Fibroblast of skin of right quadriceps (primary cell): ENCODE data around the gene OPN3.

ENCODE experiments used
- DNase-seq: peaks from one replicate; pipeline ENCODE4 v3.0.0-alpha.2; 2013

OPN3 gene

DNA sequence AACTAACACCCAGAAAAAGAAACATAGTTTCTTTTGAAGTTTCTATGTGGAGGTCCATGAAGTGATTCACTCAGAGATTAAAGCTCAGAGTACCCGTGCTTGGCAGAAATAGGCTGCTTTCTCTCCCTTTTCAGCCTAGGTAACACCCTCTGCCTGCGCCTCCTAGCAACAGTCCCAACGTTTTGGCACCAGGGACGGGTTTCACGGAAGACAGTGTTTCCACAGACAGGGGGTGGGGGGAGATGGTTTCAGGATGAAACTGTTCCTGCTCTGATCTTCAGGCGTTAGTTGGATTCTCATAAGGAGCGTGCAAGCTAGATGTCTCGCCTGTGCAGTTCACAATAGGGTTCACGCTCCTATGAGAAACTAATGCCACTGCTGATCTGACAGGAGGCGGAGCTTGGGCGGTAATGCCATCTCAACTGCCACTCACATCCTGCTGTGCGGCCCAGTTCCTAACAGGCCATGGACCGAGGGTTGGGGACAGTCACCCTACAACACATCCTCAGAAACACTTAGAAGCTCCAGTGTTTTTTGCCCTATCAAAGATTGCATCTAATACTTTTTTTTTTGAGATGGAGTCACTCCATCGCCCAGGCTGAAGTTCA is 53.2 kb downstream of the OPN3 start:
- no peak for DNase-seq

DNA sequence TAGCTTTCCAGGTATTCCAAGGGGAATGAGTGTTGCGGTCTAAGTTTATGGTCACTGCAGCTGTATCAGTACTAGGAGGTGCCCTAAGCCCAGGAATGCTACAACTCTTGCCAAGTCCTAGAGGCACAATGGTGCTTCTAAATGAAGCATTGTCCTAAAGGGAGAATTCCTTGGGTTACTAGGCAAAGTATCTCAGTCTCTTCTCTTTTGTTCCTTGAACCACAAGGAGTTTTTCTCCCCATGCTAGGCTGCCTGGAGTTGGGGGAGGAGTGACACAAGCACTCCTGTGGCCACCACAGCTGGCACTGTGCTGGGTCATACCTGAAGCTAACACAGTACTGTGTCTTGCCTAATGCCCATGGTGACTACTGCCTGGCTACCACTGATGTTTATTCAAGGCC is 57.2 kb downstream of the OPN3 start:
- DNase-seq, result no peak

DNA sequence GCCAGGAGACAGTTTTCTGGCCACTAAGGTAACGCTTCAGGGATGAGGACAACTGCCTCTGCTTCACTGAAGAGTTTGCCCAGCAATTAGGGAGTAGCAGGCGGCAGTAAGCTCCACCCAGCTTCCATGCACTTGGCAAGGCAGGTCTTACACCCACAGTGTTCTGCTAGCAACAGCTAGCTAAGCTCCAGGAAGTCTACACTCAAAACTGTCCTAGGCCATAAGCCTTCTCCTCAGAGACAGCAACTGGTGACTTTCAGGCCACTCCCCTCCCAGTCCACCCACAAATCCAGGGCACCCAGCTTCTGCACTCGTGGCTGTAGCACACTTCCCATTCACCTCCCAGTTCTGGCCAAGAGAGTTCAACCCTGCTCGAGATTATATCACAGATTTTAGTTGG is 60.7 kb downstream of the OPN3 start:
- no peak for DNase-seq

GRCh38 chr1:241574154-241574553 is 66.0 kb downstream of the OPN3 start:
- DNase-seq, result no peak

- DNase-seq, result no peak
These were observed 70.3 kb downstream of the OPN3 start for GRCh38 chr1:241569848-241570247.

- DNase-seq, result no peak
These were observed 79.4 kb downstream of the OPN3 start for GRCh38 chr1:241560849-241561187.

DNA sequence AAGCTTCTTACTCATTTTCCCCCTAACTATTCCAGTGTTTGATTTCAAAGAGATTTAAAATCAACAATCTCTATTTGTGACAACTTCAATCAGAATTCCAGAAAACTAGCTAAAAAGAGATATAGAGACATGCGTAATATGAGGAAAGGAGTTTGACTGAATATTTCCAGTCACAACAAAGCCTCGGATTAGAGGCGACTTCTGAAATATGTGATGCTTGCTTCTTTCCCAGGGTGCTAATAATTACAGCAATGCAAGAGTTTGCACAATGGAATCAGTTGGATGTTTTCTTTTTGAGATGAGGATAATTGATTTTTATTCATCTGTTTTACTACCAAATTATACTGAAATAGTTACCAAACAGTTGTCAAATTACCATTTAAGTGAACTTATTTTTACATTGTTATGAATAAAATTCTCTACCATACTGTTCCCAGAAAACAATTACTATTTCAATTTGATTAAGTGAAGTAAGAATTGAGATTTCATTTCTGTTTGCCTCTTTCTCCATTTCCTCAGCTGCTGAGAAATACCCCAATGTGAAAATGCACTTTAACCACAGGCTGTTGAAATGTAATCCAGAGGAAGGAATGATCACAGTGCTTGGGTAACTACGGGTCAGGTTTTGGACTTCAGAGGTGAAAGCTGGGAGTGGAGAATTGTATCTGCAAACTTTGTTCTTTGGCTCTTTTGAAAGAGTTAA is 79.9 kb downstream of the OPN3 start:
- no peak for DNase-seq

DNA sequence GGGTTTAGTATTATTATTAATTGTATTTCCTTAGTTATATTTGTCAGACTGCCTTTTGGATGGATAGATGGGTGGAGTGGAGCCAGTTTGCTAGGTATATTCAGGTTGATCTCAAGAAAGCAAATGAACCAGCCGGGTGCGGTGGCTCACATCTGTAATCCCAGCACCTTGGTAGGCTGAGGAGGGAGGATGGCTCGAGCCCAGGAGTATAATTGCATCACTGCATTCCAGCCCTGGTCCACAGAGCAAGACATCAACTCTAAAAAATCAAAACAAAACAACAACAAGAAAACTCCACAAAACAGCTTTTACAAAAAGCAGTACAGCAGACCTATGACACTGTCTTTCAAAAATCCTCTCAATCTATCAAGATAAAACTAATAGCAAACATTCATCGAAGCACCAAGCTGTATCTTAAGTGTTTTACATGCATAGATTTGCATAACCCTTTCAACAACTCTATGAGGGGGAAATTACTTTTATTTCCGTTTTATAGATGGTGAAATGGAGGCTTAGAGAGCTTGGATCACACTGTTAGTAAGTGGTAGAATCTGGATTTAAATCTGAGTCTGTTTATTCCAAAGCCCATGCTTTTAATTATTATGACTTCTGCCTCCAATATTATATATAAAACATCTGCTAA is 82.5 kb downstream of the OPN3 start:
- no peak for DNase-seq

GRCh38 chr1:241557031-241557430 is 83.1 kb downstream of the OPN3 start:
- no peak for DNase-seq

GRCh38 chr1:241555526-241555925 is 84.6 kb downstream of the OPN3 start:
- DNase-seq, result no peak

DNA sequence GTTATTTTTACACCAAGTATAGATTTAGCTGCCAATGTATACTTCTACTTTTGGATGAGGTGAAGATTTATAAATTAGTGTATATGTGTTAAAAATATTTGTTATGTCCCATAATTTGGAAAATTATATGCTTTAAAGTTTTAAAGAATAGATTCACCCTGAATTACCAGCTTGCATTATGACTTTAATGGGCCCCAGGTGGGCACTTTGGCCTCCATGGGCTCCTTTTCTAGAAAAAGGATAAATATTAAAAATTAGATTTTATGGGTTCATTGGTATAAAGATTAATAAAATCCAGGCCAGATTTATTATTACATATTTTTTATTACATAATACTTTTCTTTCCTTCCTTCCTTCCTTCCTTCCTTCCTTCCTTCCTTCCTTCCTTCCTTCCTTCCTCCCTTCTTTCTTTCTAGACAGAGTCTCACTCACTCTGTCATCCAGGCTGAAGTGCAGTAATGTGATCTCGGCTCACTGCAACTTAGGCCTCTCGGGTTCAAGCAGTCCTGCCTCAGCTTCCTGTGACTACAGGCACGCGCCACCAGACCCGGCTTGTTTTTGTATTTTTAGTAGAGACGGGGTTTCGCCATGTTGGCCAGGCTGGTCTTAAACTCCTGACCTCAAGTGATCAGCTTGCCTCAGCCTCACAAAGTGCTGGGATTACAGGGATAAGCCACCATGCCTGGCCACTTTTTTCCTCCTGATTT is 86.1 kb downstream of the OPN3 start:
- no peak for DNase-seq

DNA sequence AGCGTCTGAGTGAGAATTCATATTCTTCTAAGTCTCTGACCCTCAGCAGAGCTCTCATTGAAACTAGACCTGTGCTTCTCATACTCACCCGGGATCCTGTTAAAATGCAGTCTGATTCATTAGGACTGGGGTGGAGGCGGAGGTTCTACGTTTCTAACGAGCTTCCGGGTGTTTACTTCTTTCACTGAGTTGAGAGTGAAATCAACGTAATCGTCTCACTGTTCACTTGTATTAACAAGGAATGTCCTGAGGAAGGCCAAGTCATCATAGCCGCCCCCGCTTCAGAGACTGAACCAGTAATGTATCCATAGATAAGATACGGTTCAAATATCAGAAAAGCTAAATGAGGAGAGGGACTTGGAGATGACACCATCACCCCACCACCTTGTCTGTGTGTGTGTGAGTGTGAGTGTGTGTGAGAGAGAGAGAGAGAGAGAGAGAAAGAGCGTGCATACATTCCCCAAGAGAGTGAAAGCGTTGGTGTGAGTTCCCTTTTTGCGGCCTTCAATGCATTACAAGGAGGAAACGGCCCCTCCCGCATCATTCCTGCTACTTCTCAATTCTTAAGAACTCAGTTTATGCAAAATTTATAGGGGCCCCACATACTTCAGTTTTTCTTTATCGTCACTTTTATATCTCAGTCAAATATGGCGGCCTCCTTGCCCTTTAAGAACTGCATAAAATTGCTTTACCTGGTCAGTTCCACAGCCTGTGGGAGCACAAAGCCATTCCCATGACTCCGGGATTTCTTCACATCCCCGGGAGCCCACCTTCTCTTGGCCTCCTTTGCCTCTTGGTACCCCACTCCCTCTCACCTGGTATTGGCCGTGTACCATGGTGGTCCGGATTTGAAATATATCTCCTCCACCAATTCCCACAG is 88.2 kb downstream of the OPN3 start:
- no peak for DNase-seq

- DNase-seq, result no peak
These were observed 89.9 kb downstream of the OPN3 start for GRCh38 chr1:241550318-241550717.

GRCh38 chr1:241548008-241548407 is 92.2 kb downstream of the OPN3 start:
- DNase-seq, result no peak
